GM12873 (cell line): ENCODE data around the gene TTC8.

Source experiments
- TF ChIP-seq, protein P1 (sequence below): IDR thresholded peaks from 2 replicates; pipeline ENCODE4 v1.5.1; 2012; ENCODE audit warnings: low read depth, mild to moderate bottlenecking, moderate library complexity, low read length, control low read depth; ENCODE audit not compliant: insufficient read depth; ENCODE audit errors: missing control alignments

TTC8 gene

GRCh38 chr14:88911809-88912208 lies 87.4 kb downstream of the TTC8 start:
- TF ChIP-seq, protein P1, sequence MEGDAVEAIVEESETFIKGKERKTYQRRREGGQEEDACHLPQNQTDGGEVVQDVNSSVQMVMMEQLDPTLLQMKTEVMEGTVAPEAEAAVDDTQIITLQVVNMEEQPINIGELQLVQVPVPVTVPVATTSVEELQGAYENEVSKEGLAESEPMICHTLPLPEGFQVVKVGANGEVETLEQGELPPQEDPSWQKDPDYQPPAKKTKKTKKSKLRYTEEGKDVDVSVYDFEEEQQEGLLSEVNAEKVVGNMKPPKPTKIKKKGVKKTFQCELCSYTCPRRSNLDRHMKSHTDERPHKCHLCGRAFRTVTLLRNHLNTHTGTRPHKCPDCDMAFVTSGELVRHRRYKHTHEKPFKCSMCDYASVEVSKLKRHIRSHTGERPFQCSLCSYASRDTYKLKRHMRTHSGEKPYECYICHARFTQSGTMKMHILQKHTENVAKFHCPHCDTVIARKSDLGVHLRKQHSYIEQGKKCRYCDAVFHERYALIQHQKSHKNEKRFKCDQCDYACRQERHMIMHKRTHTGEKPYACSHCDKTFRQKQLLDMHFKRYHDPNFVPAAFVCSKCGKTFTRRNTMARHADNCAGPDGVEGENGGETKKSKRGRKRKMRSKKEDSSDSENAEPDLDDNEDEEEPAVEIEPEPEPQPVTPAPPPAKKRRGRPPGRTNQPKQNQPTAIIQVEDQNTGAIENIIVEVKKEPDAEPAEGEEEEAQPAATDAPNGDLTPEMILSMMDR, result no peak

DNA sequence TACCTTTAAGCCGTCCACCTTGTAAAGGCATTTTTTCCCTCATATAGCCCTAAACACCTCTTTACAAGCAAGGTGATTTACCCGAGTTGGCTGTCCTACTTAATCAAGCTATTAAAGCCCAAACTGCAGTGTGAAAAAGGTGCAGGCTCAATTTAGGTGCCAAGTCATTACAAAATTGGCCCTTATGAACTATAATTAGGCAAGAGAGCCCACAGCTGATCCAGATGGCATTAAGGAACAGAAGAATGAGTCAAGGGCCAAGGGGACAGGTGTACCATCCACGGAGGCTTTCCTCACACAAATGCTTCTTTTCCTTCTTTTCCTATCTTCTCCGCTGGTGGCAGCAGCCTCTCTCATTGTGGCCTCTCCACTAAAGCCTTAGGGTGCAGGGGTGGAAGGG lies 90.5 kb downstream of the TTC8 start:
- TF ChIP-seq, protein P1, result no peak

GRCh38 chr14:88919502-88919901 lies 95.1 kb downstream of the TTC8 start:
- TF ChIP-seq, protein P1, result no peak
